SU-DHL-6 (cell line): ENCODE measurements around the gene HORMAD2.

Experiments used
- H2AFZ ChIP-seq: fragments of 200-600 bp; sonication (generic); 2 replicates; pipeline ENCODE4 v1.6.1; 2014; ENCODE audit warnings: low read depth, mild to moderate bottlenecking, moderate library complexity, mixed read lengths, antibody characterized with exemption, low read length; ENCODE audit not compliant: severe bottlenecking
- H3F3A ChIP-seq: fragments of 200-600 bp; shearing (Covaris generic); 2 replicates; pipeline ENCODE4 v1.6.0; 2016; ENCODE audit warnings: antibody characterized with exemption, mild to moderate bottlenecking; ENCODE audit not compliant: insufficient read depth
- H3K27ac ChIP-seq: fragments of 200-600 bp; sonication (generic); 2 replicates; pipeline ENCODE4 v1.5.1; 2016; ENCODE audit warnings: low read depth, mild to moderate bottlenecking, low read length, moderate library complexity, mixed read lengths
- H3K27me3 ChIP-seq: fragments of 200-600 bp; sonication (generic), shearing (Covaris generic); 2 replicates; pipeline ENCODE4 v1.6.0; 2014; ENCODE audit warnings: mild to moderate bottlenecking, low read length
- H3K36me3 ChIP-seq: fragments of 200-600 bp; sonication (generic); 2 replicates; pipeline ENCODE4 v1.6.1; 2014; ENCODE audit warnings: mild to moderate bottlenecking, low read length, mixed read lengths
- H3K4me2 ChIP-seq: fragments of 300-600, 200-600 bp; shearing (Covaris generic), sonication (generic); 2 replicates; pipeline ENCODE4 v1.6.0; 2014; ENCODE audit warnings: low read length, low read depth, mild to moderate bottlenecking; ENCODE audit not compliant: poor library complexity, severe bottlenecking
- H3K4me3 ChIP-seq: fragments of 200-600 bp; sonication (generic); 2 replicates; pipeline ENCODE4 v1.5.1; 2014; ENCODE audit warnings: antibody characterized with exemption, low read length, mild to moderate bottlenecking, mixed read lengths; ENCODE audit not compliant: insufficient read depth, poor library complexity, severe bottlenecking
- H3K79me2 ChIP-seq: fragments of 200-600 bp; sonication (generic); 2 replicates; pipeline ENCODE4 v1.6.1; 2014; ENCODE audit warnings: mild to moderate bottlenecking, low read length, moderate library complexity; ENCODE audit not compliant: insufficient read depth
- H3K9ac ChIP-seq: fragments of 200-600 bp; sonication (generic); 2 replicates; pipeline ENCODE4 v1.7.0; 2014; ENCODE audit warnings: mild to moderate bottlenecking, low read length
- H3K9me2 ChIP-seq: fragments of 200-600 bp; sonication (generic); replicated peaks from 2 replicates; pipeline ENCODE4 v1.6.1; 2014; ENCODE audit warnings: low read length; ENCODE audit not compliant: insufficient read depth
- H3K9me3 ChIP-seq: fragments of 200-600 bp; sonication (generic); 2 replicates; pipeline ENCODE4 v1.6.1; 2014; ENCODE audit warnings: low read length, mixed read lengths; ENCODE audit not compliant: insufficient read depth
- H4K20me1 ChIP-seq: fragments of 200-600 bp; sonication (generic); 2 replicates; pipeline ENCODE4 v1.6.1; 2014; ENCODE audit warnings: low read depth, mild to moderate bottlenecking, antibody characterized with exemption, low read length, moderate library complexity, mixed read lengths
- EZH2phosphoT487 ChIP-seq: fragments of 200-600 bp; sonication (generic), shearing (Covaris generic); conservative IDR thresholded peaks from 2 replicates; pipeline ENCODE4 v1.6.1; 2018; ENCODE audit warnings: mild to moderate bottlenecking, antibody characterized with exemption, low read length, moderate library complexity, mixed read lengths
- TF ChIP-seq, protein P1 (sequence below): fragments of 200-600 bp; sonication (generic); IDR thresholded peaks from one replicate; pipeline ENCODE4 v1.5.1; 2017; ENCODE audit warnings: antibody characterized with exemption, mild to moderate bottlenecking, low read length, moderate library complexity; ENCODE audit not compliant: insufficient read depth, poor library complexity, severe bottlenecking

The HORMAD2 gene

DNA sequence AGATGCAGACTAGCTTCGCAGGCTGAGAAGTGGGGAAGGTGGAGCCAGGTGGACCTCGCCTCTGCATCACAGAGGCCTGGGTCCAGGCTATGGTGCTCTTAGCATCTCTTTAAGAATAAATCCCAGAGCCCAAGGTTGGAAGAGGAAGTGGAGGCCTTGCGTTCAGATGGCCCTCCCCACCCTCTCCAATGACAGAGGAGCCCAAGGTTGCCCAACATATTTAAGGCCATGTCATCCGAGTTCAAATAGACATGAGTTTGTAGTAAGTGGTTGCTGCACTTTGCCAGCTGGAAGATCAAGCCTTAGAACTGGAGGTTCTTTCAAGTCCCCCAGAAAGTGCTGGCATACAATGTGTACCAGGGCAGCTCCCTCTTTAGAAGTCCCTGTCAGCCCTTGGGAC lies 47.1 kb upstream of the HORMAD2 start:
- H3K27me3 ChIP-seq: no peaks in the 10 kb centered on the region
- no peak overlapping the region for H3K4me3 ChIP-seq
- H2AFZ ChIP-seq: no peak overlapping the region
- TF ChIP-seq, protein P1, sequence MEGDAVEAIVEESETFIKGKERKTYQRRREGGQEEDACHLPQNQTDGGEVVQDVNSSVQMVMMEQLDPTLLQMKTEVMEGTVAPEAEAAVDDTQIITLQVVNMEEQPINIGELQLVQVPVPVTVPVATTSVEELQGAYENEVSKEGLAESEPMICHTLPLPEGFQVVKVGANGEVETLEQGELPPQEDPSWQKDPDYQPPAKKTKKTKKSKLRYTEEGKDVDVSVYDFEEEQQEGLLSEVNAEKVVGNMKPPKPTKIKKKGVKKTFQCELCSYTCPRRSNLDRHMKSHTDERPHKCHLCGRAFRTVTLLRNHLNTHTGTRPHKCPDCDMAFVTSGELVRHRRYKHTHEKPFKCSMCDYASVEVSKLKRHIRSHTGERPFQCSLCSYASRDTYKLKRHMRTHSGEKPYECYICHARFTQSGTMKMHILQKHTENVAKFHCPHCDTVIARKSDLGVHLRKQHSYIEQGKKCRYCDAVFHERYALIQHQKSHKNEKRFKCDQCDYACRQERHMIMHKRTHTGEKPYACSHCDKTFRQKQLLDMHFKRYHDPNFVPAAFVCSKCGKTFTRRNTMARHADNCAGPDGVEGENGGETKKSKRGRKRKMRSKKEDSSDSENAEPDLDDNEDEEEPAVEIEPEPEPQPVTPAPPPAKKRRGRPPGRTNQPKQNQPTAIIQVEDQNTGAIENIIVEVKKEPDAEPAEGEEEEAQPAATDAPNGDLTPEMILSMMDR: no peak
- no peak for TF ChIP-seq EZH2phosphoT487
- no peaks in the 10 kb centered on the region for H4K20me1 ChIP-seq
- no peak overlapping the region for H3K4me2 ChIP-seq
- H3K79me2 ChIP-seq: no peaks in the 10 kb centered on the region
- H3K36me3 ChIP-seq: no peaks in the 10 kb centered on the region
- H3K9me2 ChIP-seq: no peaks in the 10 kb centered on the region
- no peak overlapping the region for H3K27ac ChIP-seq
- no peak overlapping the region for H3K9ac ChIP-seq
- no peaks in the 10 kb centered on the region for H3K9me3 ChIP-seq
- no peaks in the 10 kb centered on the region for H3F3A ChIP-seq

DNA sequence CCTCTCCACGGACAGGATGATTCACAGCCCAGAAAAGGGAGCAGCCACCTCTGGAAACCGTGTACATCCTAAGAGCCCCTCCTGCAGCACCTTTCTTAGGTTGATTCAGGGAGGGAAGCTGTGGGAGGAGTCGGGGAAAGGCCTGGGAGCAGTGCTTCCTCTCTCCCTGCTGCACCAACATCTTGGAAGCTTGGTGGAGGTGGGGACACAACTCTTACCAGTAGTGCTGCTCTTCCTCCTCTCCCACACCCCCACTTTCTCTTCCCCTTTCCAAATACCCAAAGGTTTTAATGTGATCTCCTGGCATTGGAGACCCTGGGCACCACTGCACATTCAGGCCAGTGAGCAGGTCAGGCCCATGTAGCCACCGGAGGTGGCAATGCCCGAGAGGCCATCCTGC lies 46.4 kb upstream of the HORMAD2 start:
- no peaks in the 10 kb centered on the region for H3K9me2 ChIP-seq
- H3K4me2 ChIP-seq: no peak overlapping the region
- H3K27me3 ChIP-seq: no peaks in the 10 kb centered on the region
- no peak overlapping the region for H3K4me3 ChIP-seq
- no peaks in the 10 kb centered on the region for H3K79me2 ChIP-seq
- H3F3A ChIP-seq: no peaks in the 10 kb centered on the region
- no peaks in the 10 kb centered on the region for H4K20me1 ChIP-seq
- TF ChIP-seq, protein P1: no peak
- TF ChIP-seq EZH2phosphoT487: no peak
- H3K9me3 ChIP-seq: no peaks in the 10 kb centered on the region
- H3K9ac ChIP-seq: no peak overlapping the region
- H3K36me3 ChIP-seq: no peaks in the 10 kb centered on the region
- H3K27ac ChIP-seq: no peak overlapping the region
- H2AFZ ChIP-seq: no peak overlapping the region

DNA sequence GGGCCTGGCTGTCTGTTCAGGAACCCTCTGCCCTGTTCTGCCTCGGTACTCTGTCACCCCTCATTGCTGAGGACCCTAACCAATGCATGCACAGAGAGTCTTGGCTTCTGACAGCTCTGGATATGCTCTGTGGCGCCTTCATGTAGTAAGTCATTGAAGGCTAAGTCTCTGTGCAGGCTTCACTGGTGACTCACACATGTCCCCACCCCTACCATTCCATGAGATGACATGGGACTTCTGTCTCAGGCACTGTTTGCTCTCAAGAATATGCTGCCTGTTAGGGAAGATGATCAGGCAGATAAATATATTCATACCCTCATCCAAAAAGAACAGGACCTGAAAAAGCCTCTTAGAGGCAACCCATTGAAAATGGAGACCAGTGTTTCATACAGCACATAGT lies 43.6 kb upstream of the HORMAD2 start:
- Histone ChIP-seq H3F3A (no peaks in the 10 kb centered on the region), H3K4me2 (no peak overlapping the region), H3K27me3 (no peaks in the 10 kb centered on the region), H3K4me3 (no peak overlapping the region), H3K27ac (no peak overlapping the region), H3K36me3 (no peaks in the 10 kb centered on the region), H2AFZ (no peak overlapping the region), H3K9me3 (no peaks in the 10 kb centered on the region), H3K9me2 (no peaks in the 10 kb centered on the region), H4K20me1 (no peaks in the 10 kb centered on the region), H3K79me2 (no peaks in the 10 kb centered on the region), H3K9ac (no peak overlapping the region)
- no peak for TF ChIP-seq EZH2phosphoT487
- TF ChIP-seq, protein P1: no peak

DNA sequence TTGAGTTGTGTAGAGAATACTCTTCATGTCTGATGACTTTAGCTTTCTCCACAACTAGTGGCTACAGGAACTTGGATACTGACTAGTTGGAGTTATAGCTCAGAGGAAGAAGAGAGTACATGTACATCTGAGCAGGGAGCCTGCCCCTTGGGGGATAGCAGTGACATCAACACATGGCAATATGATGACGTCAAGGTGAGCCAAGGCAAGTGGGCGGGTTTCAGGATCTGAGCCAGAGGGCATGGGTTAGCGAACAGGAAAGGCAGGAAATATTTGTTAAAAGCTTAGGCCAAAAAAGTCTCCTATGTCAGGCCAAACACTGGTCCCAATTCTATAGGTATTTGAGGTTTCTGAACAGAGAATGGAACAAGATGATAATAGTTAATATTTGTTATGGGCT lies 42.0 kb upstream of the HORMAD2 start:
- H3K36me3 ChIP-seq: no peaks in the 10 kb centered on the region
- H3K4me3 ChIP-seq: no peak overlapping the region
- no peak overlapping the region for H3K27ac ChIP-seq
- H3F3A ChIP-seq: no peaks in the 10 kb centered on the region
- H4K20me1 ChIP-seq: no peaks in the 10 kb centered on the region
- H3K4me2 ChIP-seq: no peak overlapping the region
- H3K9ac ChIP-seq: no peak overlapping the region
- H3K27me3 ChIP-seq: no peaks in the 10 kb centered on the region
- no peak overlapping the region for H2AFZ ChIP-seq
- no peak for TF ChIP-seq EZH2phosphoT487
- TF ChIP-seq, protein P1: no peak
- H3K9me3 ChIP-seq: no peaks in the 10 kb centered on the region
- no peaks in the 10 kb centered on the region for H3K9me2 ChIP-seq
- H3K79me2 ChIP-seq: no peaks in the 10 kb centered on the region
